Chondrocyte (in vitro differentiated cells): ENCODE results near the gene PFKP. TPM values are rescaled to one million over a fixed set of nuclear protein-coding genes. Genes with fewer than 3 reads are reported as not detected.
"Not testable (repeated sequence)": the region's sequence is repeated elsewhere in the genome, so short reads cannot be mapped to it uniquely, and the experiment has no call there.

Source experiments
- DNase-seq: peaks from one replicate; pipeline ENCODE4 v3.0.0; 2021; ENCODE audit warnings: mixed read lengths, low spot score
- H3K27ac Mint-ChIP-seq: one replicate; pipeline ENCODE4 v1.8.0; 2021; ENCODE audit warnings: mild to moderate bottlenecking, moderate library complexity, mixed read lengths; ENCODE audit not compliant: unreplicated experiment
- H3K27me3 Mint-ChIP-seq: 2 replicates; pipeline ENCODE4 v1.8.0; 2021; ENCODE audit warnings: low read depth, mixed read lengths
- H3K36me3 Mint-ChIP-seq: 2 replicates; pipeline ENCODE4 v1.8.0; 2021; ENCODE audit warnings: low read depth, mixed read lengths
- H3K4me1 Mint-ChIP-seq: 2 replicates; pipeline ENCODE4 v1.8.0; 2021; ENCODE audit warnings: low read depth, mild to moderate bottlenecking, mixed read lengths
- H3K4me3 Mint-ChIP-seq: one replicate; pipeline ENCODE4 v1.8.0; 2021; ENCODE audit warnings: mild to moderate bottlenecking, moderate library complexity, mixed read lengths; ENCODE audit not compliant: unreplicated experiment
- H3K9me3 Mint-ChIP-seq: 2 replicates; pipeline ENCODE4 v1.8.0; 2021; ENCODE audit warnings: low read depth, mixed read lengths
- CTCF ChIP-seq: fragments of 200-600 bp; sonication (generic); IDR thresholded peaks from 2 replicates; pipeline ENCODE4 v1.5.0; 2021; ENCODE audit warnings: antibody characterized with exemption, mild to moderate bottlenecking, moderate library complexity
- total RNA-seq: library from RNA; stranded (reverse); gene quantifications from 3 replicates; pipeline ENCODE4 v1.2.1, GENCODE V29; 2021

The PFKP gene
- total RNA-seq, 1 donor from 2014 or later = 182 TPM

GRCh38 chr10:3060481-3060889 is 6.9 kb upstream of the PFKP start:
- no peaks in the 10 kb centered on the region for H3K9me3 Mint-ChIP-seq
- H3K4me1 Mint-ChIP-seq = peaks cover 9% of the 10 kb centered on the region
- DNase-seq = no peak
- no peak for TF ChIP-seq CTCF
- no peaks in the 10 kb centered on the region for H3K36me3 Mint-ChIP-seq
- no peak overlapping the region for H3K27ac Mint-ChIP-seq
- H3K4me3 Mint-ChIP-seq = no peak overlapping the region
- H3K27me3 Mint-ChIP-seq = no peaks in the 10 kb centered on the region

- not testable (repeated sequence) for DNase-seq, H3K27me3 Mint-ChIP-seq, H3K9me3 Mint-ChIP-seq, H3K4me3 Mint-ChIP-seq, H3K36me3 Mint-ChIP-seq, H3K27ac Mint-ChIP-seq
- H3K4me1 Mint-ChIP-seq = peaks cover 11% of the 10 kb centered on the region
Measured at GRCh38 chr10:3061323-3061898, 5.9 kb upstream of the PFKP start.

GRCh38 chr10:3062502-3063186 is 4.7 kb upstream of the PFKP start:
- Mint-ChIP-seq H3K4me1 (peaks cover 6% of the 10 kb centered on the region), H3K27me3 (no peaks in the 10 kb centered on the region), H3K4me3 (no peak overlapping the region), H3K27ac (no peak overlapping the region), H3K36me3 (no peaks in the 10 kb centered on the region), H3K9me3 (no peaks in the 10 kb centered on the region)
- no peak for DNase-seq
- no peak for TF ChIP-seq CTCF

- TF ChIP-seq CTCF = no peak
- Mint-ChIP-seq H3K36me3 (no peaks in the 10 kb centered on the region), H3K27ac (no peak overlapping the region), H3K4me3 (no peak overlapping the region), H3K27me3 (no peaks in the 10 kb centered on the region), H3K4me1 (peaks cover 11% of the 10 kb centered on the region), H3K9me3 (no peaks in the 10 kb centered on the region)
- no peak for DNase-seq
Measured at GRCh38 chr10:3064423-3064822, 2.9 kb upstream of the PFKP start.

GRCh38 chr10:3065622-3066021 is 1.7 kb upstream of the PFKP start:
- DNase-seq = no peak
- Mint-ChIP-seq H3K27me3 (no peaks in the 10 kb centered on the region), H3K27ac (no peak overlapping the region), H3K9me3 (no peaks in the 10 kb centered on the region), H3K4me1 (peaks cover 22% of the 10 kb centered on the region), H3K4me3 (no peak overlapping the region), H3K36me3 (peaks cover 5% of the 10 kb centered on the region)
- TF ChIP-seq CTCF = no peak
